DND-41 (cell line): ENCODE data around the gene CLN6.

Experiments
- EZH2 ChIP-seq: IDR thresholded peaks from 3 replicates; pipeline ENCODE4 v1.6.1; 2012; ENCODE audit warnings: borderline replicate concordance, low read depth, mild to moderate bottlenecking, moderate library complexity, low read length, inconsistent platforms; ENCODE audit not compliant: severe bottlenecking
- TF ChIP-seq, protein P1 (sequence below): IDR thresholded peaks from 2 replicates; pipeline ENCODE4 v1.5.1; 2012; ENCODE audit warnings: borderline replicate concordance, low read length, moderate library complexity, mild to moderate bottlenecking; ENCODE audit not compliant: poor library complexity, severe bottlenecking; ENCODE audit errors: extremely low read depth

DNA sequence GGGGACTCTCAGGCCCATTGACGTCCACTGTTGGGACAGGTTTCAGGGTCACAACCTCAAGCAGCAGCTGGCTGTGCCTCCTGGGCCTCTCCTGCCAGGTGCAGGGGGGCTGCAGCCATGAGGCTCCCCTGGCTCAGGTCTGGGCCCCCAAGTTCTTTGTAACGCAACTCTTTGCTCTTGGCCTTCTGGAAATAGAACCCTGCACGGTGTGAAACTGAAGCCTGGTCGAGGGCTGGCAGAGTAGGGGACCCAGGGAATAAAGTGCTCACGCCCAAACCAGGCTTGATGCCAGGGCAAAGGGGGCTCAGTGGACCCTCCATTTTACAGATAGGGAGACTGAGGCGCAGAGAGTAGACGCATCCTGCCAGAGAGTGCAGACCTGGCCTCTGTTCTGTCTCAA, 25.2 kb downstream of the CLN6 start:
- no peak for TF ChIP-seq EZH2
- TF ChIP-seq, protein P1, sequence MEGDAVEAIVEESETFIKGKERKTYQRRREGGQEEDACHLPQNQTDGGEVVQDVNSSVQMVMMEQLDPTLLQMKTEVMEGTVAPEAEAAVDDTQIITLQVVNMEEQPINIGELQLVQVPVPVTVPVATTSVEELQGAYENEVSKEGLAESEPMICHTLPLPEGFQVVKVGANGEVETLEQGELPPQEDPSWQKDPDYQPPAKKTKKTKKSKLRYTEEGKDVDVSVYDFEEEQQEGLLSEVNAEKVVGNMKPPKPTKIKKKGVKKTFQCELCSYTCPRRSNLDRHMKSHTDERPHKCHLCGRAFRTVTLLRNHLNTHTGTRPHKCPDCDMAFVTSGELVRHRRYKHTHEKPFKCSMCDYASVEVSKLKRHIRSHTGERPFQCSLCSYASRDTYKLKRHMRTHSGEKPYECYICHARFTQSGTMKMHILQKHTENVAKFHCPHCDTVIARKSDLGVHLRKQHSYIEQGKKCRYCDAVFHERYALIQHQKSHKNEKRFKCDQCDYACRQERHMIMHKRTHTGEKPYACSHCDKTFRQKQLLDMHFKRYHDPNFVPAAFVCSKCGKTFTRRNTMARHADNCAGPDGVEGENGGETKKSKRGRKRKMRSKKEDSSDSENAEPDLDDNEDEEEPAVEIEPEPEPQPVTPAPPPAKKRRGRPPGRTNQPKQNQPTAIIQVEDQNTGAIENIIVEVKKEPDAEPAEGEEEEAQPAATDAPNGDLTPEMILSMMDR, result no peak
